Measurements from ENCODE around the gene NPS.

Gene NPS

DNA sequence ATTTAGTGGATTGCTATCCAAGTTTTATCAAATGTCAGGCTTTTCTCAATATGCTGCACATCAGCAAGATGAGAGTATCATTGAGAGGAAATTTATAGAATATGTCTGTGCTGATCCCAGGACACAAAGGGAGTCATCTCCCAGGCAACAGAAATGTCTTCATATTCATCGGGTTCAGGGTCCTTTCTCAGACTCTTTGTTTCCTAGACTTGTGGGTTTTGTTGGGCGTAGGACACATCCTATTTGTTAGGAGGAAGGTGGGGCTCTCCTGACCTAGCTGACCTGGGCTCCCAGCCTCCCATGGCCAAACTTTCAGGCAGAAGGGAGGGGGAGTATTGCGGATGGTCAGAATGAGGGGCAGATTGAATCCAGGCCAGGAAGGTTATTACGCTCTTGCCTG is 22.9 kb upstream of the NPS start:
- TF ChIP-seq, protein P1, sequence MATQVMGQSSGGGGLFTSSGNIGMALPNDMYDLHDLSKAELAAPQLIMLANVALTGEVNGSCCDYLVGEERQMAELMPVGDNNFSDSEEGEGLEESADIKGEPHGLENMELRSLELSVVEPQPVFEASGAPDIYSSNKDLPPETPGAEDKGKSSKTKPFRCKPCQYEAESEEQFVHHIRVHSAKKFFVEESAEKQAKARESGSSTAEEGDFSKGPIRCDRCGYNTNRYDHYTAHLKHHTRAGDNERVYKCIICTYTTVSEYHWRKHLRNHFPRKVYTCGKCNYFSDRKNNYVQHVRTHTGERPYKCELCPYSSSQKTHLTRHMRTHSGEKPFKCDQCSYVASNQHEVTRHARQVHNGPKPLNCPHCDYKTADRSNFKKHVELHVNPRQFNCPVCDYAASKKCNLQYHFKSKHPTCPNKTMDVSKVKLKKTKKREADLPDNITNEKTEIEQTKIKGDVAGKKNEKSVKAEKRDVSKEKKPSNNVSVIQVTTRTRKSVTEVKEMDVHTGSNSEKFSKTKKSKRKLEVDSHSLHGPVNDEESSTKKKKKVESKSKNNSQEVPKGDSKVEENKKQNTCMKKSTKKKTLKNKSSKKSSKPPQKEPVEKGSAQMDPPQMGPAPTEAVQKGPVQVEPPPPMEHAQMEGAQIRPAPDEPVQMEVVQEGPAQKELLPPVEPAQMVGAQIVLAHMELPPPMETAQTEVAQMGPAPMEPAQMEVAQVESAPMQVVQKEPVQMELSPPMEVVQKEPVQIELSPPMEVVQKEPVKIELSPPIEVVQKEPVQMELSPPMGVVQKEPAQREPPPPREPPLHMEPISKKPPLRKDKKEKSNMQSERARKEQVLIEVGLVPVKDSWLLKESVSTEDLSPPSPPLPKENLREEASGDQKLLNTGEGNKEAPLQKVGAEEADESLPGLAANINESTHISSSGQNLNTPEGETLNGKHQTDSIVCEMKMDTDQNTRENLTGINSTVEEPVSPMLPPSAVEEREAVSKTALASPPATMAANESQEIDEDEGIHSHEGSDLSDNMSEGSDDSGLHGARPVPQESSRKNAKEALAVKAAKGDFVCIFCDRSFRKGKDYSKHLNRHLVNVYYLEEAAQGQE (IDR thresholded peaks at IDR 0.05; ENCODE audit: insufficient read depth in 1 of 2, low read depth in 2 of 2, low read length in 2 of 2) = no peak
- TF ChIP-seq TAF1 (IDR thresholded peaks at IDR 0.05; ENCODE audit: borderline replicate concordance, insufficient read depth, low read length) (no peak), FOXP2 (optimal IDR thresholded peaks at IDR 0.05; ENCODE audit: borderline replicate concordance, extremely low read depth, extremely low read length, insufficient read depth) (no peak), POLR2AphosphoS5 (IDR thresholded peaks at IDR 0.05; ENCODE audit: low read depth, low read length) (no peak), SIN3A (IDR thresholded peaks at IDR 0.05; ENCODE audit: borderline replicate concordance, insufficient read depth, low read length) (no peak)

DNA sequence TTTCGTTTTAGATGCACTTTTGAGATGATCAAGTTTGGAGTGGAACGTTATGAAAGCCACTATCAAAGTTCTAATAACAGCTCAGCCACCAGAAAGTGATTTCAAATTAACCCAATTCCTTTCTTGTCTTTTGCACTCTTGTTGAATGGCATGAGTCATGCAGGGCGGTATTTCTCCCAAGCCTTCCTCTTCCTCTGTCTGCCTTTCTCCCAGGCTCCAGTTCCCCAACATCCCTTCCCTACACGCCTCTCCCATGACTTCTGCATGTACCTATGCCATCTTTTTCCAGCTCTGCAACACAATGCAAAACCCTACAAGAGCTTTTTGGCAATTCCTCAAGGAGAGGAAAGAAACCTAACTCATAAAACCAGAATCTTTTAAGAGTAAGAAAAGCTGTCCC is 21.8 kb upstream of the NPS start:
- TF ChIP-seq POLR2AphosphoS5 (IDR thresholded peaks at IDR 0.05; ENCODE audit: low read depth, low read length) (no peak), SIN3A (IDR thresholded peaks at IDR 0.05; ENCODE audit: borderline replicate concordance, insufficient read depth, low read length) (no peak), FOXP2 (optimal IDR thresholded peaks at IDR 0.05; ENCODE audit: borderline replicate concordance, extremely low read depth, extremely low read length, insufficient read depth) (no peak), TAF1 (IDR thresholded peaks at IDR 0.05; ENCODE audit: borderline replicate concordance, insufficient read depth, low read length) (no peak)
- TF ChIP-seq, protein P1 (IDR thresholded peaks at IDR 0.05; ENCODE audit: insufficient read depth in 1 of 2, low read depth in 2 of 2, low read length in 2 of 2) = no peak

DNA sequence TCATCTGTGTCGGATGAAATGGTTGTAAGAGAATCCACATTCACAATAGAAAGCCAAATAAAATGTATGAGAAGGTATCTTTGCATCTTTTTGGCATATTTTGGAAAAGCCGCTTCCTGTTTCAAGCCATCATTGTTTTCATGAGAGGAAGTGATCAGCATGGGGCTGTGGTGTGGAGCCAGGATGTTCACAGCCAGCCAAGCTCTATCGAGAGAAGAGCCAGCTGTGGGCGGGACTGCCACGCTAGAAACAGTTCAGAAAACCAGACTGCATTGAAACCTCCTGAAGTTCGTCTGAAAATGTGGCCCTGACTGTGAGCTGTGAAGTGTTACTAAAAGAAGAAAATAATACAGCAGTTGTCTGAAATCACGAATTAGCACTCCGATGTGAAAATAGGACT is 21.2 kb upstream of the NPS start:
- no peak for TF ChIP-seq FOXP2 (optimal IDR thresholded peaks at IDR 0.05; ENCODE audit: borderline replicate concordance, extremely low read depth, extremely low read length, insufficient read depth)
- no peak for TF ChIP-seq SIN3A (IDR thresholded peaks at IDR 0.05; ENCODE audit: borderline replicate concordance, insufficient read depth, low read length)
- no peak for TF ChIP-seq POLR2AphosphoS5 (IDR thresholded peaks at IDR 0.05; ENCODE audit: low read depth, low read length)
- no peak for TF ChIP-seq TAF1 (IDR thresholded peaks at IDR 0.05; ENCODE audit: borderline replicate concordance, insufficient read depth, low read length)
- TF ChIP-seq, protein P1 (IDR thresholded peaks at IDR 0.05; ENCODE audit: insufficient read depth in 1 of 2, low read depth in 2 of 2, low read length in 2 of 2) = no peak

DNA sequence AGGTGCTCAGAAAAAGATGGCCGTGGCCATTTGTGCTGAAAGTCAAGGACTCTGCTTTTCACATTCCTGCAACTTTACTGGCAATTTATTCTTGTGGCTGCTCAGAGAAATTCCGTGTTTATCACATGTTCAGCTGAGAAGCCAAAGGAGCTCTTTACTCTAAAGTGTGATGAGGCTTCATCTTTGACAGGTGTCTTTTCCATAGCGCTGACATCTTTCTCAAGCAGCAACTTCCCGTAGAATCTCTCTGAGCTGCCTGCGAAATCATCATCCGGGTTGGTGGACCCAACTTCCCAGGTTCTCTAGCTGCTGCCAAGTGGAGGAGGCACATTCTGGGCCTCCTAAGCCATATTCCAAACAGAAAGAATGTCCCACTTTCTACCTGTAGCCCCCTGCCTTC is 16.9 kb upstream of the NPS start:
- no peak for TF ChIP-seq TAF1 (IDR thresholded peaks at IDR 0.05; ENCODE audit: borderline replicate concordance, insufficient read depth, low read length)

DNA sequence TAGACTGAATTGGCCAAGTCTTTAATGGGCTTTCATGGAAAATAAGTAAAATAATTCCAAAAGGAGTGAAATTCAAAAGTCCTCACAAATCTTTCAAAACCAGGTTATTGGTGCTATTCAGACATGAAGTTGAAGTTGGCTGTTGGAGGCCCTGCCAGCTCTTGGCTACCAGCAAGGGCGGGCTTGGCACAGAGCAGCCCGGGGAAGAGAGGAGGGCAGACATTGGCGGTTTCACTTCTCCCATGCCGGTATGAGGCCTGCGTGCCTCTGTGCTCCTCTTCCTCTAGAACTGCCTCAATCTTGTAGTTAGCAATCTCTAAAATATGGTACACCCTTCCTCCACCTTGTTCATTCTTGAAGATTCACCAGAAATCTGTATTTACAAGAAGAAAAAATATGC is 16.4 kb upstream of the NPS start:
- TF ChIP-seq POLR2AphosphoS5 (IDR thresholded peaks at IDR 0.05; ENCODE audit: low read depth, low read length) (no peak), SIN3A (IDR thresholded peaks at IDR 0.05; ENCODE audit: borderline replicate concordance, insufficient read depth, low read length) (no peak), FOXP2 (optimal IDR thresholded peaks at IDR 0.05; ENCODE audit: borderline replicate concordance, extremely low read depth, extremely low read length, insufficient read depth) (no peak), TAF1 (IDR thresholded peaks at IDR 0.05; ENCODE audit: borderline replicate concordance, insufficient read depth, low read length) (no peak)
- TF ChIP-seq, protein P1 (IDR thresholded peaks at IDR 0.05; ENCODE audit: insufficient read depth in 1 of 2, low read depth in 2 of 2, low read length in 2 of 2) = no peak

Data from PFSK-1 (cell line).